Endothelial cell (in vitro differentiated cells): ENCODE results near the gene NPAS2. TPM values are rescaled to one million over a fixed set of nuclear protein-coding genes. Genes with fewer than 3 reads are reported as not detected.

ENCODE experiments used
- DNase-seq: peaks from one replicate; pipeline ENCODE4 v3.0.0; 2021; ENCODE audit warnings: low spot score
- H3K27ac Mint-ChIP-seq: one replicate; pipeline ENCODE4 v1.8.0; 2021; ENCODE audit warnings: mixed read lengths, inconsistent platforms; ENCODE audit not compliant: unreplicated experiment
- H3K27me3 Mint-ChIP-seq: one replicate; pipeline ENCODE4 v1.8.0; 2021; ENCODE audit warnings: mild to moderate bottlenecking, moderate library complexity, mixed read lengths, inconsistent platforms; ENCODE audit not compliant: unreplicated experiment
- H3K36me3 Mint-ChIP-seq: one replicate; pipeline ENCODE4 v1.8.0; 2021; ENCODE audit warnings: mild to moderate bottlenecking, low read depth, mixed read lengths, inconsistent platforms; ENCODE audit not compliant: unreplicated experiment
- H3K4me1 Mint-ChIP-seq: one replicate; pipeline ENCODE4 v1.8.0; 2021; ENCODE audit warnings: mild to moderate bottlenecking, mixed read lengths, inconsistent platforms; ENCODE audit not compliant: unreplicated experiment
- H3K4me3 Mint-ChIP-seq: one replicate; pipeline ENCODE4 v1.8.0; 2021; ENCODE audit warnings: mild to moderate bottlenecking, mixed read lengths, inconsistent platforms; ENCODE audit not compliant: unreplicated experiment
- H3K9me3 Mint-ChIP-seq: one replicate; pipeline ENCODE4 v1.8.0; 2021; ENCODE audit warnings: mixed read lengths, inconsistent platforms; ENCODE audit not compliant: unreplicated experiment
- total RNA-seq: library from RNA; stranded (reverse); fragmentation: NEBNext Ultra II Directional; extraction: Animal tissue kit (Norgen Biotek cat#: 25700); gene quantifications from one replicate; pipeline ENCODE4 v1.2.1, GENCODE V29; 2021; ENCODE audit not compliant: unreplicated experiment
- TF ChIP-seq, protein P1 (sequence below): fragments of 200-600 bp; sonication (generic); IDR thresholded peaks from one replicate; pipeline ENCODE4 v1.5.0; 2021; ENCODE audit warnings: antibody characterized with exemption; ENCODE audit not compliant: unreplicated experiment

Gene NPAS2
- total RNA-seq, 1 donor from 2014 or later, result 70.1 TPM

DNA sequence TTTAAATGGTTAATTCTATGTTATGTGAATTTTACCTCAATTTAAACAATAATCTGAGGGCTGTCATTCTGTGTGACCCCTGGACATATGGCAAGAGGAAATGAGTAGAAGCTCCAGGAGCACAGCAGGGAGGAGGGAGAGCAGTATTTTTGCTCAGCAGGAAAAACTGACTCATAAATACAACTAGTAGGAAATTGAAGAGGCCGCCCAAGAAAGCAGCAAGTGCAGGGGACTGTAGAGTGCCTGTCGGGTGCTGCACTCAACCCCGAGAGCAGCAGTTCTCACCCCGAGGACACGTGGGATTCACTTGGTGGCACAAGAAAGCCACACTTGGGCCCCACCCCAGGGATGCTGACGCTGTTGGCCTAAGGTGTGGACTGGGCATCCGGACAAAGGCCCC lies 60.8 kb downstream of the NPAS2 start:
- Mint-ChIP-seq H3K4me1 (peaks cover 70% of the 10 kb centered on the region), H3K9me3 (no peaks in the 10 kb centered on the region), H3K4me3 (no peak overlapping the region), H3K27ac (peak overlapping the region; percentile 19), H3K27me3 (peaks cover 2% of the 10 kb centered on the region), H3K36me3 (peaks cover 22% of the 10 kb centered on the region)
- no peak for DNase-seq
- TF ChIP-seq, protein P1, sequence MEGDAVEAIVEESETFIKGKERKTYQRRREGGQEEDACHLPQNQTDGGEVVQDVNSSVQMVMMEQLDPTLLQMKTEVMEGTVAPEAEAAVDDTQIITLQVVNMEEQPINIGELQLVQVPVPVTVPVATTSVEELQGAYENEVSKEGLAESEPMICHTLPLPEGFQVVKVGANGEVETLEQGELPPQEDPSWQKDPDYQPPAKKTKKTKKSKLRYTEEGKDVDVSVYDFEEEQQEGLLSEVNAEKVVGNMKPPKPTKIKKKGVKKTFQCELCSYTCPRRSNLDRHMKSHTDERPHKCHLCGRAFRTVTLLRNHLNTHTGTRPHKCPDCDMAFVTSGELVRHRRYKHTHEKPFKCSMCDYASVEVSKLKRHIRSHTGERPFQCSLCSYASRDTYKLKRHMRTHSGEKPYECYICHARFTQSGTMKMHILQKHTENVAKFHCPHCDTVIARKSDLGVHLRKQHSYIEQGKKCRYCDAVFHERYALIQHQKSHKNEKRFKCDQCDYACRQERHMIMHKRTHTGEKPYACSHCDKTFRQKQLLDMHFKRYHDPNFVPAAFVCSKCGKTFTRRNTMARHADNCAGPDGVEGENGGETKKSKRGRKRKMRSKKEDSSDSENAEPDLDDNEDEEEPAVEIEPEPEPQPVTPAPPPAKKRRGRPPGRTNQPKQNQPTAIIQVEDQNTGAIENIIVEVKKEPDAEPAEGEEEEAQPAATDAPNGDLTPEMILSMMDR, result no peak

DNA sequence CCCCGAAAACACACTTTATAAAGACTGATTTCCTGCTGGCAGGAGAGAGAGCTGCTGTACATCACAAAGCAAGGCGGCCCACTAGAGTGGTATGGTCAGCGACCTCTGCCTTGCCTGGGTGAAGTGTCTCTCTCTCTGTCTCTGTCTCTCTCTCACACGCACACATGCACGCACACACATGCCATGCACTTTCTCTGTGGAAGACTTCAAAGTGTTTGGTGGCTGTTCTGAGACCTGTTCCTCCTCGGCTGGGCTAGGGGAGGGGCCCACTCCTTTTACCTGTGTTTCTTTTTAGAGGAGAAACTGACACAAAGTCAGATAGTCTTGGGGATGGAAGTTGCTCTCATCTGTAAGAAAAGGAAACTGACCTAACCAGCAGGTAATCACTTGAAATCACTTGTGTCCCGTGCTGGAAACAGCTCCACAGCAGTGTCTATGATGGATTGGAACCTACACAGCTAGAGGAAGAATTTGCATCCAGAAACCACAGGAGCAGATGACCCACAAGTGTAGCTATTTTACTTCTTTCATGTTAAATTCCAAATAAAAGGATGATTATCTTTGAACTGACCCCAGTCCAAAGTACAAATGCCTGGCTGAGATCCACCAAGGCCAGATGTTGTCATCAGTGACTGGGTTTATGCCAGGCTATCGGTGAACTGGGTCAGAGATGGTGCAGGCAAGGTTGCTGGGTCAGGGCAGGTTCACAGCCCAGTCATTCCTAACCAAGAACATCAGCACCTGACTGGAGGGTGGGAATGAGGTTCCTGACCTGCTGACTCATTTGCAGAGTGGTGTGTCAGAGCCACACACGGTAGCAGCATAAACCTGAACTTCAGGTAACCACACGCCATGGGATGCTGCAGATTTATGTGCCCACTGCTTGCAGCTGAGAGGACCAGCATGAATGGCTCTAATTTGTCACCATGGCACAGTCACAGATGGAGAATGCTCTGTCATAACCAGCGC lies 63.0 kb downstream of the NPAS2 start:
- DNase-seq, result no peak
- Mint-ChIP-seq H3K4me3 (no peak overlapping the region), H3K9me3 (no peaks in the 10 kb centered on the region), H3K4me1 (peaks cover 61% of the 10 kb centered on the region), H3K27ac (no peak overlapping the region), H3K27me3 (peaks cover 2% of the 10 kb centered on the region), H3K36me3 (peaks cover 18% of the 10 kb centered on the region)
- TF ChIP-seq, protein P1, result no peak

GRCh38 chr2:100884145-100884621 lies 64.2 kb downstream of the NPAS2 start:
- no peak overlapping the region for H3K4me3 Mint-ChIP-seq
- TF ChIP-seq, protein P1, result no peak
- DNase-seq, result no peak
- peaks cover 60% of the 10 kb centered on the region for H3K4me1 Mint-ChIP-seq
- H3K36me3 Mint-ChIP-seq, result peaks cover 20% of the 10 kb centered on the region
- peaks cover 2% of the 10 kb centered on the region for H3K27me3 Mint-ChIP-seq
- peak overlapping the region; percentile 22 for H3K27ac Mint-ChIP-seq
- no peaks in the 10 kb centered on the region for H3K9me3 Mint-ChIP-seq

DNA sequence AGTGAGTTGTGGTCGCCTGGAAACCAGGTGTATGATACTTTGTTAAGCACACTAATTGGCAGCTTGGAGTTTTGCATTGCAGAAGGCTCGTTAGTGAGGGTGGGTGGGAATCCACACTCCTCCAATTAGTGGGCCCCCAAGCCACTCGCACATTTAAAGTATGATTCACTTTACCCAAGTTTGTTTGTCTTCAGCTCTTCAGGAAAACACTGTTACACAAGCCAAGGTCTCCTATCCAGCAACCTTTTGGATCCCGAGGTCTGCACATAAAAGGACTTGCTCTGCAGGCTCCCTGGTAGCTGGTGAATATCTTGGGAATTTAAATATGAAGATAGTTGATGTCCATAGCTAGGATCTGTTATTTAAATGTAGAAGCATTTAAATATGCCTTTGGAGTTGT lies 66.1 kb downstream of the NPAS2 start:
- Mint-ChIP-seq H3K27me3 (no peaks in the 10 kb centered on the region), H3K27ac (no peak overlapping the region), H3K9me3 (no peaks in the 10 kb centered on the region), H3K4me1 (peaks cover 46% of the 10 kb centered on the region), H3K36me3 (peaks cover 18% of the 10 kb centered on the region), H3K4me3 (no peak overlapping the region)
- DNase-seq, result no peak
- TF ChIP-seq, protein P1, result no peak

- Mint-ChIP-seq H3K27ac (no peak overlapping the region), H3K4me1 (peaks cover 44% of the 10 kb centered on the region), H3K4me3 (no peak overlapping the region), H3K9me3 (no peaks in the 10 kb centered on the region), H3K36me3 (peaks cover 28% of the 10 kb centered on the region), H3K27me3 (no peaks in the 10 kb centered on the region)
- DNase-seq, result no peak
- TF ChIP-seq, protein P1, result no peak
Observed at GRCh38 chr2:100887039-100887578, 67.2 kb downstream of the NPAS2 start.
